Measurements from ENCODE around the gene AOX1.

Gene AOX1

GRCh38 chr2:200596774-200597570 is 11.2 kb downstream of the AOX1 start:
- TF ChIP-seq, protein P1, sequence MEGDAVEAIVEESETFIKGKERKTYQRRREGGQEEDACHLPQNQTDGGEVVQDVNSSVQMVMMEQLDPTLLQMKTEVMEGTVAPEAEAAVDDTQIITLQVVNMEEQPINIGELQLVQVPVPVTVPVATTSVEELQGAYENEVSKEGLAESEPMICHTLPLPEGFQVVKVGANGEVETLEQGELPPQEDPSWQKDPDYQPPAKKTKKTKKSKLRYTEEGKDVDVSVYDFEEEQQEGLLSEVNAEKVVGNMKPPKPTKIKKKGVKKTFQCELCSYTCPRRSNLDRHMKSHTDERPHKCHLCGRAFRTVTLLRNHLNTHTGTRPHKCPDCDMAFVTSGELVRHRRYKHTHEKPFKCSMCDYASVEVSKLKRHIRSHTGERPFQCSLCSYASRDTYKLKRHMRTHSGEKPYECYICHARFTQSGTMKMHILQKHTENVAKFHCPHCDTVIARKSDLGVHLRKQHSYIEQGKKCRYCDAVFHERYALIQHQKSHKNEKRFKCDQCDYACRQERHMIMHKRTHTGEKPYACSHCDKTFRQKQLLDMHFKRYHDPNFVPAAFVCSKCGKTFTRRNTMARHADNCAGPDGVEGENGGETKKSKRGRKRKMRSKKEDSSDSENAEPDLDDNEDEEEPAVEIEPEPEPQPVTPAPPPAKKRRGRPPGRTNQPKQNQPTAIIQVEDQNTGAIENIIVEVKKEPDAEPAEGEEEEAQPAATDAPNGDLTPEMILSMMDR (IDR thresholded peaks at IDR 0.05; ENCODE audit: low read depth, low read length) = no peak
- no peak for TF ChIP-seq MYC (IDR thresholded peaks at IDR 0.05; ENCODE audit: low read depth, low read length)
- no peak for TF ChIP-seq POLR2A (IDR thresholded peaks at IDR 0.05; ENCODE audit: extremely low read depth, insufficient read length)
- TF ChIP-seq, protein P2, sequence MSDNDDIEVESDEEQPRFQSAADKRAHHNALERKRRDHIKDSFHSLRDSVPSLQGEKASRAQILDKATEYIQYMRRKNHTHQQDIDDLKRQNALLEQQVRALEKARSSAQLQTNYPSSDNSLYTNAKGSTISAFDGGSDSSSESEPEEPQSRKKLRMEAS (IDR thresholded peaks at IDR 0.05; ENCODE audit: low read depth, low read length) = no peak
- DNase-seq (ENCODE audit: low read depth) = no peak
- H3K4me3 ChIP-seq (ENCODE audit: low read depth, low read length) = no peak overlapping the region

- no peak for DNase-seq (ENCODE audit: low read depth)
- no peak overlapping the region for H3K4me3 ChIP-seq (ENCODE audit: low read depth, low read length)
Measured at GRCh38 chr2:200599206-200599605, 13.4 kb downstream of the AOX1 start.

DNA sequence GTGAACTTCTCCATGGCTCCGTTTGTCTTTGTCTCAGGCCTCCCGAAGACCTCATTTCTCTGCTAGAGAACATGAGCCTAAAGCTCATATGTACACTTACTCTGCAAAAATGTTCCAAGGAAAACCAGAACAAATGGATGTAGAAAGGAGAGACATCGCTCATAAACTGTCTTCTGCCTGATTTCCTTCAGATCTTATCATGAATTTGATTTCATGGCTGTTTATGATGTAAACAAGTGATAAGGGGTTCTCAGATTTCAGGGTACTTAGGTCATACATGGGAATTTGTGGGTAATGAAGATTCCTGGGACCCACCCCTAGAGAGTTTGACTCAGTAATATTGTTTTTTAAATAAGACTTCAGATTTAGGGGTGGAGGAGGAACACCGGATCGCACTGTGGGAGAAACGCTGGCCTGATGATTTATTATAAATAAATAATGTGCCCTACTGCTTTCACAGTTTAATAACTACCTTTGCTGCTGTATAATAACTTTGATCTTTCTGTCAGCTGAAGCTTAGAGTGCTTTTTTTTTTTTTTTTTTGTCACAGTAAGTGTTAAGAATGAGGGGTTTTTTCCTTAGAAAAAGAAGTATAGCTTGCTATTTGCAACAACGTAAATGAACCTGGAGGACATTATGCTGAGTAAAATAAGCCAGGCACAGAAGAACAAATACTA is 14.9 kb downstream of the AOX1 start:
- no peak for DNase-seq (ENCODE audit: low read depth)
- H3K4me3 ChIP-seq (ENCODE audit: low read depth, low read length) = no peak overlapping the region
- TF ChIP-seq, protein P1 (IDR thresholded peaks at IDR 0.05; ENCODE audit: low read depth, low read length) = no peak
- TF ChIP-seq POLR2A (IDR thresholded peaks at IDR 0.05; ENCODE audit: extremely low read depth, insufficient read length) (no peak), MYC (IDR thresholded peaks at IDR 0.05; ENCODE audit: low read depth, low read length) (no peak)
- TF ChIP-seq, protein P2 (IDR thresholded peaks at IDR 0.05; ENCODE audit: low read depth, low read length) = no peak

More at GRCh38 chr2:200599206-200599605, 13.4 kb downstream of the AOX1 start:
- TF ChIP-seq POLR2A (IDR thresholded peaks at IDR 0.05; ENCODE audit: extremely low read depth, insufficient read length) (no peak), MYC (IDR thresholded peaks at IDR 0.05; ENCODE audit: low read depth, low read length) (no peak)
- TF ChIP-seq, protein P1 (IDR thresholded peaks at IDR 0.05; ENCODE audit: low read depth, low read length) = no peak
- TF ChIP-seq, protein P2 (IDR thresholded peaks at IDR 0.05; ENCODE audit: low read depth, low read length) = no peak

GRCh38 chr2:200602584-200602983 is 16.8 kb downstream of the AOX1 start:
- TF ChIP-seq MYC (IDR thresholded peaks at IDR 0.05; ENCODE audit: low read depth, low read length) (no peak), POLR2A (IDR thresholded peaks at IDR 0.05; ENCODE audit: extremely low read depth, insufficient read length) (no peak)
- TF ChIP-seq, protein P1 (IDR thresholded peaks at IDR 0.05; ENCODE audit: low read depth, low read length) = no peak
- no peak for DNase-seq (ENCODE audit: low read depth)
- no peak overlapping the region for H3K4me3 ChIP-seq (ENCODE audit: low read depth, low read length)

DNA sequence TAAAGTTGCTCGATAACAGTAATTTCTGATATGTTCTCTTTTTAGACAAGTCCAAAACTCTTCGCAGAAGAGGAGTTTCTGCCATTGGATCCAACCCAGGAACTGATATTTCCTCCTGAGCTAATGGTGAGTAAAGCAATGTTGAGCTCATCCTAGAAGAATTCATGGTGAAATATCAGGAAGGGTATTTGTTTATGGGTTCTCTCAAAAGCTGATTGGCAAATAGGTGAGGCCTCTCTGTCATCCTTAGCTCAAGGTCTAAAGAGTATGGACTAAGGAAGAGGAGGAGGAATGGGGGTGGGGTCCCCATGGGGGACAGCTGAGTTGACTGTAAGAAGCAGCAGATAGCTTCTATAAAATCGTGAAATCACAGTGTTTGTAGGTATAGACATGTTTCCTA is 18.2 kb downstream of the AOX1 start:
- TF ChIP-seq POLR2A (IDR thresholded peaks at IDR 0.05; ENCODE audit: extremely low read depth, insufficient read length) (no peak), MYC (IDR thresholded peaks at IDR 0.05; ENCODE audit: low read depth, low read length) (no peak)
- TF ChIP-seq, protein P1 (IDR thresholded peaks at IDR 0.05; ENCODE audit: low read depth, low read length) = no peak
- DNase-seq (ENCODE audit: low read depth) = no peak
- H3K4me3 ChIP-seq (ENCODE audit: low read depth, low read length) = no peak overlapping the region
